ENCODE measurements around the gene CNGA4.
A peak's percentile ranks its signal among the peaks of the same experiment; 100 is the strongest.

CNGA4 gene

GRCh38 chr11:6238902-6239301 is at the start of gene CNGA4:
TSS of gene CNGA4 (plus strand) at chr11:6239089. CDS start at chr11:6239207, 118 bp downstream.
- DNase-seq: no peak

GRCh38 chr11:6191742-6192141 is 47.1 kb upstream of the CNGA4 start:
- DNase-seq: no peak

DNA sequence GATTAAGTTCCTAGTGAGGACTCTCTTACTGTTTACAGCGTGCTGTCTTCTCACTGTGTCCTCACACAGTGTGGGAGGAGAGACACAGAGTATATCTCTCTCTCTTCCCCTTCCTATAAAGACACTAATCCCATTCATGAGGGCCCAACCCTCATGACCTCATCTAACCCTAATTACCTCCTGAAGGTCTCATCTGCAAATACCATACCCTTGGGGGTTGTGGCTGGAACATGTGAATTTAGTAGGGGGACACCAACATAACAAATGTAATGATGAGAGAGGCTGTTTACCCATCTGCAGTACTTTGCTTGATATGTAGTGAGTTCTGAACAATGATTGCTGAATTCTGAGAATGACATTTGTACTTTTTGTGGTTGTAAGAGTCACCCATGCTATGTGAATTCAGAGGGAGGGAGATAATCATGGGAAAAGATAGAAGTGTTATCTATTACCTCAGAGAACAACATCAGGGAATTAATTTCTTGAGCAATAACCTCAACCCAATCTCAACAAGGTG is 44.8 kb upstream of the CNGA4 start:
- peak; percentile 14 for DNase-seq

DNA sequence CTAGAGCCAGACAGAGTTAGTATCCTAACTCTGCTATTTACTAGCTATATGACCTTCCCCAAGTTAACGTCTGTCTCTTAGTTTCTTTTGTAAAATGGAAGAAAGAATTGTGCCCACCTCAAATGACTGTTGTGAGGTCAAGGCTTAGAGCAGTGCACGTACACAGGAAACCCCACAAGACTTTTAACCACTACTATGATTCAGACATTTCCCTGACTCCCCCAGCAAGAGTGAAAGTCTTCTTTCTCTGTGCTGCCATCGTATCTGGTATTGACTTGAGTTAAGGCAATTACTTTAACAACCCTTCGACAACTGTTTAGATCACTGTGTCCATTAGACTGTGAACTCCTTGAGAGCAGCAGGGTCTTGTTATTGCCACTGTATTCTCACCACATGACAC is 42.5 kb upstream of the CNGA4 start:
- DNase-seq: no peak

DNA sequence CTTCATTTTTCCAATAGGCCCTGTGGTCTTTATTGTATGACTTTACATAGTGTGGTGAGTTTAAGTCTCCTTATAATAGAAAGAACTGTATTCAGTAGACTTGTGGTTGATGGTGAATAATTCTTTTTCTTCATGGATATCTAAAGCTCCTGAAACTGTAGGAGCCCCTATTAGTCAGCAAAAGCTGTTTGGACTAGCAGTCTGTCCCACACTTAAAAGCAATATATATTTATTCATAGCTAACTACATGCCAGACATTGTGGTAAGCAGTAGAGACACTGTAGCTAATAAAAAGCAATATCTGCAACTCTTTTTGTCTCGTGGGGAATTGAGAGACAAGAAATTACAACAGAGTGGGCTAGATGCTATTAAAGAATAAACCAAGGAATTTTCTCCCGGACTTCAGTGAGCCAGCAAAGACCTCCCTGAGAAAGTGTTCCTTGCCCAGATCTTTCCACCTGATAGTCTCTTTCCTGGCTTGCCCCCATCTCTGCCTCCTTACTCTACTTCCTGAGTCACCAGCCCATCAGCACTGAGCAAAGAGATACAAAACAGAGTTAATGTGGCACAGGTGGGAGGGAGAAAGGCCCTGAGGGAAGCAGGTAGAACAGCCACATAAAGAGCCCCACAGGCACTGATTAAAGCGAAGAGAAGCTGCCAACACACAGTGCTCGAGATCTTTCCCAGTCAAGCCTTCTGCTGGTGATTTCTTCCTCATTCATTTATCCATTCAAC is 41.3 kb upstream of the CNGA4 start:
- no peak for DNase-seq

- no peak for DNase-seq
These were observed 39.6 kb upstream of the CNGA4 start, which contains the start of gene OR52W1 for GRCh38 chr11:6199174-6199810. TSS of gene OR52W1 (plus strand) at chr11:6199224. CDS start at chr11:6199224, 0 bp downstream.

GRCh38 chr11:6200975-6201374 is 37.9 kb upstream of the CNGA4 start:
- DNase-seq: no peak

GRCh38 chr11:6201481-6201880 is 37.4 kb upstream of the CNGA4 start:
- DNase-seq: peak; percentile 12

DNA sequence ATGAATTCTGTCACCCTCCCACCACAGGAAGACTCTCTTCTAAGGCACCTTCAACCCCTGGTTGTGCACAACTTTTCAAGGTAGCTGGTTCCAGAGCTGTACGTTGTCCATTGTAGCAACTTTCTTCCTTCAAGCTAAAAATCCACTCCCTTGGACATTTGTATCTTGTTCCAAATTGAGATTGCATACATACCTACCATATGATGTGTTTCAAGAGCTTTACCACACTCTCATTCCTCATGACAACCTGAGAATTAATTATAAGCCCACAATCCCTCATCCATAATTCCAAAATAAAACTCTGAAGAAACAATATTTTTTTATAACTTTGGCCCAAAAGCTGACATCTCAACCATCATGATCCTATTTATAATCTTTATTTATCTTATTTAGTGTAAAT is 36.8 kb upstream of the CNGA4 start:
- DNase-seq: no peak

- DNase-seq: no peak
These were observed 35.6 kb upstream of the CNGA4 start for GRCh38 chr11:6203327-6203726.

DNA sequence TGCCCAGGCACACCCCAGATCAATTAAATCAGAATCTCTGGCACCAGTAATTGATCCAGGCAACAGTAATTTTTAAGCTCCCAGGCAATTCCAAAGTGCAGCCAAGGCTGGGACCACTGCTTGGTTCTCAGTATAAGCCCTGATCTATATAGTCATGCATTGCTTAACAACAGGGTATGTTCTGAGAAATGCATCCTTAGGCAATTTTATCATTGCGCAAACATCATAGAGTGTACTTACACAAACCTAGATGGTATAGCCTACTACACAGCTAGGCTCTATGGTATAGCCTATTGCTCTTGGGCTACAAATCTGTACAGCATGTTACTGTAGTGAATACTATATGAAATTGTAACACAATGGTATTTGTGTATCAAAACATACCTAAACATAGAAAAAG is 34.2 kb upstream of the CNGA4 start:
- DNase-seq: no peak

DNA sequence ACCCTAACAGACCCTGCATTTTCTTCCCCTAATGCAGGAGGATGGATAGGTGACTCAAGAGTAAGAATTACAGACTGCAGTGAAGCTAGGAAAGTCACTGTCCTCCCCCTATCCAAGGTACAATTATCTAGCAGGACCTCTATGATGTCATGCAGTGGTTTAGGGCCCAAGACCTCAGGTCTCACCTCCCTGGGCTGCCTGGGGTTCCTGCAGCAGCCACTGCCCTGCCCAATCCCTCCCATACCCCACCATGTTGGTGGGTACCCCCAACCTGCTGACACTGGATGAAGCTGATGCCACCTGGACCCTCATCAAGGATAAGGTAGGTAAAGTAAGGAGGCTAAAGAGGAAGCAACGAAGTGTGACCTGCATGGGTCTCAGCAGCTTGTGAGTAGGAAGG is 33.5 kb upstream of the CNGA4 start, which contains the start of gene C11orf42:
Gene C11orf42 (plus strand): TSS at position 192 of the 400 bp plus-strand sequence. CDS start 59 bp downstream, at position 251.
- DNase-seq: no peak

DNA sequence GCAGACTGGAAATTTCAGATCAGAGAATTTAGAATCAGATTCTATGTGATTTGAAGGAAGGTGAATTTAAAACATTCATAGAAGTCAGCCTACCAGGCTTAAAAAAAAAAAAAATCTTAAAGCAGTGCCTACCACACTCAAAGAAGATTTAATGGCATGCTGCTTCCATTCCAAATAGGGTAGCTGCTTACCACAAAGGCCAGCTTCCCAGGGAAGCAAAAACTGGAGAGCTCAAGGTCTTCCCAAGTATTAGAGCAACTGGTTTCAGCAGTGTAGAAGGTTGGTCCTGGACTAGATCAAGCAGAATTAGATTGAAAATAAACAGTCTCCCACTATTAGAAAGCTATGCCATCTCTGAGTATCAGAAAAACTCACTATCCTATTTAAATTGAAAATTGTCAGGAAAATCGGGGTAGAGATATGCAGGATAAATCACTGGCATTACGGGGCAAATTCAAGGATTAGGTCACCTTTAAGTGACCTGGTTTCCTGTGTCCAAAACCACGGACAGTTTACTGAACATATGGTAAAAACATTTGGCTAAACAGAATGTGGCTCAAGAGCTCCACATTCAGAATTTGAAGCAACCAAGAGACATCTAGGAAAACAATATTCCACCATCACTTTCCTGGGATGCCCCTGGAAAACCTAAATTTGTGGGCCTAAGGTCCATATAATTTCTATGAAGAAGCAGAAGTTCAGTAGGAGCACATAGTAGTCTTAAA is 32.3 kb upstream of the CNGA4 start:
- DNase-seq: no peak

GRCh38 chr11:6209801-6210200 is 29.1 kb upstream of the CNGA4 start:
- DNase-seq: no peak

- DNase-seq: no peak
These were observed 28.5 kb upstream of the CNGA4 start for GRCh38 chr11:6210274-6210955.

DNA sequence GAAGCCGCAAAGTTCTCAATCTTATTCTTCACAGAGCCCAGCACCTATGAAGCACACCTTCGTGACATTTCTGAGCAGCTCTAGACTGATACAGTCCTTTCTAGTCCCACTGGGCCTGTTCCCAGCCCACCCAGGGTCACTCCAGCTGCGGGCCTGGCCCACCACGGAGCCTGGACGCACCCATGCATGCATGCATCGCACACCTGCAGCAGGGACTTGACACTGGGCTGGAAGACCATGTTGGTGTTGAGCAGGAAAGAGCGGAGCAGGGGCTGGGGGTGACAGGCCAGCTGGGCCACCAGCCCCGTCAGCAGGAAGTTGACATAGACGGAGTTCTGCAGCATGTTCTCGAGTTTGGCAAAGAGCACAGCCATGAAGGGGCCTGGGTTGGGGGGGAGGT is 24.4 kb upstream of the CNGA4 start:
- no peak for DNase-seq

- no peak for DNase-seq
These were observed 22.4 kb upstream of the CNGA4 start for GRCh38 chr11:6216501-6216900.

GRCh38 chr11:6217722-6218121 is 21.2 kb upstream of the CNGA4 start:
- no peak for DNase-seq

DNA sequence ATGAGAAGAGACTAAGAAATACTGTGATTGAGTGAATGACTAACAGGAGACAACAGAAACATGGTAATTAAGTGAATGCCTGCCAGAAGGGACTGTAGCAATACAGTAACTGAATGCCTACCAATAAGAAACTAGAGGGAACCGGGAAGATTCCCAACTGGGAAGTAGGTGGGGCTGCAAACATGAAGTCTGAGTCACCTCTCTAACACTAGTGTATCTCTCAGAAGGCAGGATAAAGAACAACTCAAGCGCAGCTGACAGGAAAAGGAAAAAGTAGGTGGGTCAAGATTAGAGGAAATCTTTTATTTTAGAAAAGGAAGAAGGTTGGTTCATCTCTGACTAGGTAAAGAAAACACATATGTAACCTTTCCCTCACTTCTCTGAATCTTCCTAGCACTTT is 19.5 kb upstream of the CNGA4 start:
- DNase-seq: peak; percentile 87

DNA sequence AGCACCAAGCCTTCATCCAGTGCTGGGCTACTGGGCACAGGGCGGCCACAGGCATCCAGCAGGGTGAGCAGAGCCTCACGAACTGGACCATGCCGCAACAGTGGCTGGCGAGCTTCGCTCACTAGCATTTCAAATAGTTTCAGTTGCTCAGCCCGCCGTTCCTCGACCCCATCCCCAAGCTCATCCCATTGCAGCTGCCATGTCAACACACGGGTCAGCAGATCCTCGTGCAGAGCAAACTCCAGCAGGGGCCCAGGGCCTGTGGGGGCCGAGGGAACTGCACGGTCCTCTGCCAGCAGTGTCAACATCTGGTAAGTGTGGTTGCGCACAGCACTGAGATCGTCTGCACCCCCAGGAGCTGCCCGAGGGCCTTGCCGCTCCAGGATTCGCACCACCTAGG is 15.0 kb upstream of the CNGA4 start:
- DNase-seq: no peak

GRCh38 chr11:6224421-6224820 is 14.5 kb upstream of the CNGA4 start:
- no peak for DNase-seq

DNA sequence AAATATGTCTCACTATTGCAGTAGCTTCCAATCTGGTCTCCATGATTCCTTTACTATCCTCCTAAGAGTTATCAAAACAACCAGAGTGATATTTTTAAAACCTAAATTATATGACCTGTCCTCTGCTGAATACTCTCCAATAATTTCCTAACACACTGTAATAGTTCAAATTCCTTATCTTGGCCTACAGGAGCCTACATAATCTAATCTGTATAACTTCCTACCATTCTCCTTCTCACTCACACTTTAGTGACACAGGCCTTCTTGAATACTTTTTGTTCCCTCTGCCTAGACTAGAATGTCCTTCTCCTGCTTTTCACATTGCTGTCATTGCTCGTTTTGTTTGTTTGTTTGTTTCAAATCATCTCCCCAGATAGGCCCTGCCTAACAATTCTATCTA is 13.9 kb upstream of the CNGA4 start:
- no peak for DNase-seq

DNA sequence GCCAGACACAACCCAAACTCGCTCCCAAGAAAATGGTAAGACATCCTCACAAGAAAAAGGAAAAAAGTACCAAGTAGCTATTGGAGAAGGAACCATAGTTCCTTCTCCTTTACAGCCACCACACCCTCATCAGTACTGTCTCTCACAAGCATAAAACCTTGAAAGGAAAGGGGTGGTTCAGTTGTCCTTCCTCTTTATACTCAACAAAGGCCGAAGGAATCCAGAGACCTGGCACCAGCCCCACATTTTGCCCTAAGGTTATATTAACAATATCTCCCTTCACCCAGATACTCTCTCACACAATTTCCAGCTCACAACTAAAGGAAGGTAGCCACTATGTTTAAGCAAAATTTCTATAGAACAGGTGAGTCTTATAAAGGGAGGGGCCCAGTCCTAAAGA is 13.0 kb upstream of the CNGA4 start:
- DNase-seq: no peak
